LNCaP clone FGC (cell line): ENCODE results near the gene SMS.

Experiments used
- DNase-seq: peaks from one replicate; pipeline ENCODE4 v3.0.0-alpha.2; 2011; ENCODE audit warnings: low read depth
- H3K4me3 ChIP-seq: 2 replicates; pipeline ENCODE4 v1.5.1; 2011; ENCODE audit warnings: mild to moderate bottlenecking, low read depth, low read length, control low read depth
- CTCF ChIP-seq: IDR thresholded peaks from 2 replicates; pipeline ENCODE4 v1.5.1; 2012; ENCODE audit warnings: mild to moderate bottlenecking; ENCODE audit not compliant: control insufficient read depth, insufficient read depth; ENCODE audit errors: extremely low read depth

SMS gene

GRCh38 chrX:21963731-21964405 is 23.4 kb downstream of the SMS start:
- DNase-seq: no peak
- no peak overlapping the region for H3K4me3 ChIP-seq
- TF ChIP-seq CTCF: no peak

- H3K4me3 ChIP-seq: no peak overlapping the region
- DNase-seq: no peak
- TF ChIP-seq CTCF: no peak
Measured at GRCh38 chrX:21966866-21967265, 26.4 kb downstream of the SMS start.

- TF ChIP-seq CTCF: no peak
- DNase-seq: no peak
- no peak overlapping the region for H3K4me3 ChIP-seq
Measured at GRCh38 chrX:21968333-21968732, 27.8 kb downstream of the SMS start.

- no peak for DNase-seq
- H3K4me3 ChIP-seq: no peak overlapping the region
- TF ChIP-seq CTCF: no peak
Measured at GRCh38 chrX:21970326-21970725, 29.8 kb downstream of the SMS start.

GRCh38 chrX:21972046-21972445 is 31.5 kb downstream of the SMS start:
- no peak for DNase-seq
- no peak overlapping the region for H3K4me3 ChIP-seq
- TF ChIP-seq CTCF: no peak

GRCh38 chrX:21972721-21973120 is 32.2 kb downstream of the SMS start:
- DNase-seq: no peak
- TF ChIP-seq CTCF: no peak
- H3K4me3 ChIP-seq: no peak overlapping the region
